Fibroblast of villous mesenchyme (primary cell): ENCODE results near the gene KDM5A. TPM values are rescaled to one million over a fixed set of nuclear protein-coding genes. Genes with fewer than 3 reads are reported as not detected.
A peak's percentile ranks its signal among the peaks of the same experiment; 100 is the strongest.
"Not testable (repeated sequence)": the region's sequence is repeated elsewhere in the genome, so short reads cannot be mapped to it uniquely, and the experiment has no call there.

ENCODE experiments used
- DNase-seq: peaks from one replicate; pipeline ENCODE4 v3.0.0-alpha.2; 2010; ENCODE audit warnings: low read depth
- H3K4me3 ChIP-seq: 2 replicates; pipeline ENCODE4 v1.5.1; 2011; ENCODE audit warnings: low read depth, mild to moderate bottlenecking, low read length
- CTCF ChIP-seq: IDR thresholded peaks from 2 replicates; pipeline ENCODE4 v1.5.1; 2012; ENCODE audit warnings: low read depth, mild to moderate bottlenecking, low read length; ENCODE audit not compliant: insufficient read depth
- total RNA-seq: library from RNA; depleted of rRNA; stranded (reverse); fragments of >200 nt; gene quantifications from 2 replicates; pipeline ENCODE4 v1.2.3, GENCODE V29; 2012

KDM5A gene
- total RNA-seq, 1 donor: 77.3 TPM

DNA sequence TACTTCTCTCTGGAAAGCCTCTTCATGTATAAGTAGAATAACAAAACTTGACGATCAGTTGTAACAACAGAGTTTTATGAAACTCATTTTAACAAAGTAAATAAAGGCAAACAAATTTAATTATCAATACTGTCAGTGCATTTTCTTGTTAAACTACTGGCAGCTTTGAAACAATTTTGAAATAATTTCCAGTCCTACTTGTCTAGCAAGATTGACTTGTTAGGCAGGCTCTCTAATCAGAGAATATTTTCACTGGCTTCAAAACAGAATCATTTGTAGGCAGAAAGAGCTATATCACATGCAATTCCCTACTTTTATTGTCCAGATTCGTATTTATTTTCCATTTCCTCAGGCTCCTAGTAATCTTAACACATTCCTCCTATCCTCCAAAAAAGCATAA lies 80.6 kb downstream of the KDM5A start:
- DNase-seq: no peak
- H3K4me3 ChIP-seq: no peak overlapping the region
- TF ChIP-seq CTCF: no peak

DNA sequence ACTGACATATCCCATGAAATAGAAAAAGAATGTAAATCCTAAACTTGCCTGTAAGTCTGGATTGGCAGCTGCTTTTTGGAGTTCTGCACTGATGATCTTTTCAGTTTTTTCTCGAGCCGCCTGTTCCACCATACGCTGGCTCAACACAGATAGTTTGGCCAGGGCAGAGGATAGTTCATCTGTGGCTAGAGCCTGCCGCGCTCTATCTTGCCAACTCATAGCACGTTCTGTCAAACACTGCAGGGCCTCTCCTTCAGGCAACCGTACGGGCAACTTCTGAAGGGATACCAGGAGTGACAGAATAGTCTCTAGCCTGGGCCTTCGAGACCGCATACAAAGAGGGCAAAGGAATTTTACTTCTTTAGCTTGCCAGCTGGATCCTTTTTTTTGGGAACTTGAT lies 81.7 kb downstream of the KDM5A start:
- TF ChIP-seq CTCF: no peak
- no peak overlapping the region for H3K4me3 ChIP-seq
- DNase-seq: no peak

DNA sequence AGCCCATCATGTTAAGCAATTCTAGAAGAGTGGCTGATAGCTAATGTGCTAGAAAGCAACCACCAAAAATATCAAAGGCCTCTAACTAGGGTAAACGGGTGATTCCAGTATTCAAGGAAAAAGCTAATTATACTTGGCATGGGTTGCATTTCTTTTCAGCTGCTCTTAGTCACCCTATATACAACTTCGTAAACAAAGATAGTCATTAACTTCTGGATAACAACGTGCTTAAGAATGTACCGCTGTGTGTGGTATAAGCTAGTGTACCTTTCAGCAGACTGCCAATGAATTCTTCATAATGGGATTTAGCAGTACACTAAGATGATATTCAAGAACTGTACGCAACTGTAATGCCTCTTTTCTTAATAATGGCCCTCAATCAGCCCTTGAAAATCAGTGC lies 84.3 kb downstream of the KDM5A start:
- no peak for TF ChIP-seq CTCF
- H3K4me3 ChIP-seq: no peak overlapping the region
- DNase-seq: peak; percentile 21

DNA sequence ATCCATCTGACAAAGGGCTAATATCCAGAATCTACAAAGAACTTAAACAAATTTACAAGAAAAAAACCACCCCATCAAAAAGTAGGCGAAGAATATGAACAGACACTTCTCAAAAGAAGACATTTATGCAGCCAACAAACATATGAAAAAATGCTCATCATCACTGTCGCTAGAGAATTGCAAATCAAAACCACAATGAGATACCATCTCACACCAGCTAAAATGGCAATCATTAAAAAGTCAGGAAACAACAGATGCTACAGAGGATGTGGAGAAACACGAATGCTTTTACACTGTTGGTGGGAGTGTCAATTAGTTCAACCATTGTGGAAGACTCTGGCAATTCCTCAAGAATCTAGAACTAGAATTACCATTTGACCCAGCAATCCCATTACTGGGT lies 86.4 kb downstream of the KDM5A start:
- DNase-seq, H3K4me3 ChIP-seq: not testable (repeated sequence)

GRCh38 chr12:300166-300565 lies 89.0 kb downstream of the KDM5A start:
- not testable (repeated sequence) for H3K4me3 ChIP-seq, DNase-seq

GRCh38 chr12:299511-299910 lies 89.6 kb downstream of the KDM5A start:
- not testable (repeated sequence) for DNase-seq, H3K4me3 ChIP-seq

DNA sequence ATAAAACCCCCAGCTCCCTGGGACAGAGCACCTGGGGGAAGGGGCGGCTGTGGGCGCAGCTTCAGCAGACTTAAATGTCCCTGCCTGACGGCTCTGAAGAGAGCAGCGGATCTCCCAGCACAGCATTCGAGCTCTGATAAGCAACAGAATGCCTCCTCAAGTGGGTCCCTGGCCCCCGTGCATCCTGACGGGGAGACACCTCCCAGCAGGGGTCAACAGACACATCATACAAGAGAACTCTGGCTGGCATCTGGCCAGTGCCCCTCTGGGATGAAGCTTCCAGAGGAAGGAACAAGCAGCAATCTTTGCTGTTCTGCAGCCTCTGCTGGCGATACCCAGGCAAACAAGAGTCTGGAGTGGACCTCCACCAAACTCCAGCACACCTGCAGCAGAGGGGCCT lies 91.1 kb downstream of the KDM5A start:
- not testable (repeated sequence) for H3K4me3 ChIP-seq, DNase-seq

GRCh38 chr12:295132-295531 lies 94.0 kb downstream of the KDM5A start:
- no peak for DNase-seq
- H3K4me3 ChIP-seq: no peak overlapping the region
- no peak for TF ChIP-seq CTCF

DNA sequence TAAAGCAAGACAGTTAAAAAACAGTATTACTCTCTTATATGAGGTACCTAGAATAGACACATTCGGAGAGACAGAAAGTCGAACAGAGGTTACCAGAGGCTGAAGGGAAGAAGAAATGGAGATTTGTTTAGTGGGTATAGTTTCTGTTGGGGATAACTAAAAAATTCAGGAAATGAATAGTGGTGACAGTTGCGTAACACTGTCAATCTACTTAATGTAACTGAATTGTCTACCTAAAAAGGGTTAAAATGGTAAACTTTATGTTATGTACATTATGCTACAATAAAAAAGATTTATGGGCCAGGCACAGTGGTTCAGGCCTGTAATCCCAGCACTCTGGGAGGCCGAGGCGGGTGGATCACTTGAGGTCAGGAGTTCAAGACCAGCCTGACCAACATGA lies 95.9 kb downstream of the KDM5A start:
- no peak for TF ChIP-seq CTCF
- DNase-seq: no peak
- H3K4me3 ChIP-seq: no peak overlapping the region
